ENCODE results near the gene COPE.

Gene COPE

GRCh38 chr19:18849838-18850400 is 69.3 kb downstream of the COPE start:
- H3K4me3 Mint-ChIP-seq, result peak overlapping the region; percentile 58 to 66 (median 66)

More at GRCh38 chr19:18849838-18850400, 69.3 kb downstream of the COPE start:
- Mint-ChIP-seq H3K27ac (peak overlapping the region; percentile 87 to 99 (median 99)), H3K4me1 (peaks cover 64% of the 10 kb centered on the region), H3K36me3 (ENCODE audit: low read depth) (peaks cover 40% of the 10 kb centered on the region), H3K27me3 (ENCODE audit: low read depth) (no peaks in the 10 kb centered on the region), H3K9me3 (no peaks in the 10 kb centered on the region)
- TF ChIP-seq CTCF (IDR thresholded peaks at IDR 0.05; ENCODE audit: unreplicated experiment in 3 of 3), result no peak
